NCI-H1092 (cell line): Measurements from ENCODE around the gene FOXL3.
"Not testable (repeated sequence)": the region's sequence is repeated elsewhere in the genome, so short reads cannot be mapped to it uniquely, and the experiment has no call there.

Source experiments
- DNase-seq: peaks from one replicate; lab custom pipeline; 2025; lab: John Stamatoyannopoulos, UW

The FOXL3 gene

DNA sequence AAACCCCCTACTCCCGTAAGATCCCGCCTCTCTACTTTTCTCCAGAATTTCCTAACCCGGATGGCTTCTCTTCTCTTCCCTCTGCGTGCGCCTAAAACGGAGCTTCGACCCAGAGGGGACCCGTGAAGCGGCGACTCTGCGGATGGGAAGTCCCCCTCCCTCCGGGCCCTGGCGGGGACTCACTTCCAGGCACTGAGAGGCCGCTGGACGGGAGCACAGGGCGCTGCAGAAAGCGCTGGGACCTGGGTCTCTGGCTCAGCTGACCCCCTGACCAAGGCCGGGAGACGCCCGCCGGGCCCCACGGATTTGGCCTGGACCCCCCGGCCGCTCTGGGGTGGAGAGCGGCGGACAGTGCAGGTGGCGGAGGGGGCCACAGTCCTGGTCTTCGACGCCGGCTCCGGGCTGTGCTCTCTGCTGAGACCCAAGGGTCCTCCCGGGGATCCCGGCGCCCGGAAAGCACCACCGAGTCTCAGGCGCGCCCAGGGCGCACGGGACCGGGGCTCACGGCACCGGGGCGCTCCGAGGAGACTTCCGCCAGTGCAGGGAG lies 688 bp upstream of the FOXL3 start:
- no peak for DNase-seq

DNA sequence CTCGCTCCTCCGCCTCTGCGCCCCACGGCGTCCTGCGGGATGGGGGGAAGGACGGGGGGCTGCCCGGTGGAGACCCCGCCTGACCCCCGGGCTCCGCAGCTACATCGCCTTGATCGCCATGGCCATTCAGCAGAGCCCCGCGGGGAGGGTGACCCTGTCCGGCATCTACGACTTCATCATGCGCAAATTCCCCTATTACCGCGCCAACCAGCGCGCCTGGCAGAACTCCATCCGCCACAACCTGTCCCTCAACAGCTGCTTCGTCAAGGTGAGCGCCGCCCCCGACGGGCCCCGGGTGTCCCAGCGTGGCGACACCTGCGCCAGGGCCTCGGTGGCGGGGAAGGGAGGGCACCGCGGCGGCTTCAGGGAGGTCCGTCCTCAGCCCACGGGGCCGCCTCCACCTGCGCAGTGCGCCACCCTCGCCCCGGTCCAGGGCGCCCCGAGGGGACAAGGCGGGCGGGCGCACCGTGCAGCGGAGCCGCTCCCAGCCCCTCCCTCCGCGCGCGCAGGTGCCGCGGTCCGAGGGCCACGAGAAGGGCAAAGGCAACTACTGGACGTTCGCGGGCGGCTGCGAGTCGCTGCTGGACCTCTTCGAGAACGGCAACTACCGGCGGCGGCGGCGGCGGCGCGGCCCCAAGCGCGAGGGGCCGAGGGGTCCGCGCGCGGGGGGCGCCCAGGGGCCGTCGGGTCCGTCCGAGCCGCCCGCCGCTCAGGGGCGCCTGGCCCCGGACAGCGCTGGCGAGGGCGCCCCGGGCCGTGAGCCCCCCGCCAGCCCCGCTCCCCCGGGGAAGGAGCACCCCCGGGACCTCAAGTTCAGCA lies 793 bp downstream of the FOXL3 start:
- no peak for DNase-seq

DNA sequence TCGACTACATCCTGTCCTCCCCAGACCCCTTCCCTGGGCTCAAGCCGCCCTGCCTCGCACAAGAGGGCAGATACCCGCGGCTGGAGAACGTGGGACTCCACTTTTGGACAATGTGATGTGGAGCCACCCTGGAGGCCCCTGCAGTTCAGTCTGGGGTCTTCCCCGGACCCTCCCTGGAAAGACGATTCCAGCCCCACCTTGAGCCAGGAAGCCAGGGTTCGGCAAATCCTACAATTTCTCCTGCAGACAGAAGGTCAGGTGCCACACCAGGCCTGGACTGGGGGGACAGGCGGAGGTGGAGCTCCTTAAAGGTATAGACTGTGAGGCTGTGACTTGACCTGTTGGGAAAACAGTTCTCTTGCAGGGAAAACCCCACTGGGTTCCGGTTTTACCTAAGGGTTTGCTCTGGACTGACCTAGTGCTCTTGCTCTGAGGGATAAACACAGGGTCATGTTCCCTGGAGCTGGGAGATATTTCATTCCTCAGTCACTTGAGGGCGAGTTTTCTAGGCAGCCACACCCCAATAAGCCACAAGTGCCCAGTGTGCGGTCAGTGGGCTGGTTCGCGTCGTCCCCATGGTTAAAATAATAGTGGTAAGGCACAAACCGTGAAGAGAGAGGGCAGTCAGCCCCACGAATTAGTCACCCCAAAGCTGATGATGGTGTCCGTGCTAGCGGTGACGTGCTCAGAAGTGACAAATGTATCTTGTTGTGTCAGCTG lies 1.6 kb downstream of the FOXL3 start:
- no peak for DNase-seq

- no peak for DNase-seq
Observed at GRCh38 chr7:292226-292625, 2.3 kb downstream of the FOXL3 start.

GRCh38 chr7:292826-293225 lies 2.9 kb downstream of the FOXL3 start:
- no peak for DNase-seq

- no peak for DNase-seq
Observed at GRCh38 chr7:293681-294439, 3.9 kb downstream of the FOXL3 start.

- no peak for DNase-seq
Observed at GRCh38 chr7:294440-295154, 4.6 kb downstream of the FOXL3 start.

DNA sequence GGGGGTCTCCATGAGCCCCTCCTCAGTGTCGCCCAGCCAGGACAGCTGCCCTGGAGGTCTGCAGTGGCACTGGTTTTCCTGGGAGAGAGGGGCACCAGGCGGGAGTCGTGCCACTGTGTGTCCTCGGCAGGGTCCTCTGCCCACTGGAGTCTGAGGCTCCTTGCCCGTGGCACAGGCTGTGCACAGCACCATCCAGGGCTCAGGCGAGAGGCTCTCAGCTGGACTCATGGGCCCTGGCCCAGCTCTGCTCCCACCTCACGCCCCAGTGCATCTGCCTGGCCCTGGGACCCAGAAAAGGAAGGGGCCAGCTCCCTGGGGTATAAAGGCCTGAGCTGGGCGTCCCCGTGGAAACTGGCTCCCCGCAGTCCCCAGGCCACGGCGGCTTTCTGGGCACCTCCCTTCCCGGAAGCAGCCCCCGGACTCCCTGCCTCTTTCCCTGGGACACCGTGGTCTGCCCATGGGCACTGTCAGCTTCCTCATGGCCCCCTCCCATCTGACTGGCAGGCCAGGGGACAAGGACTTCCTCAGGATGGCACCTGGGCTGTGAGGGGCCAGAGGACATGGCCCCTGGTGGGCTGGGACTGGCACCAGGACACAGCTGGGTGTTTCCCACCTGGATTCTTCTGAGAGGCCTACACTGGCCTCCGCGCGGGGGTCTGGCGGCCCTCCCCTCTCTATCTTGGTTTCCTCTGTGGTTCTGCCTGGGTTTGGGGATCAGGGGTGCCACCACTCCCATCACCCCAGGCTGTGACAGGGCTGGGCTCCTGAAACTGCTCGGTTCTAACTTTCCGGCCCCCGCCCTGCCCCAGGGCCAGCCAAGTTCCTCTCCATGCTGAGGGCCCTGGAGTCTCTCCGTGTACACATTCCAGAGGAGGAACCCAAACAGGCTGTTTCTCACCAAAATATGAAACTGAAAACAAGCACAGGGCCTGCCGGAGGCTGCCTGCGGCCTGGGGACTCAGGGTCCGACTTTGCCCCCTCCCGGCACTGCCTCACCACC lies 5.5 kb downstream of the FOXL3 start:
- no peak for DNase-seq

DNA sequence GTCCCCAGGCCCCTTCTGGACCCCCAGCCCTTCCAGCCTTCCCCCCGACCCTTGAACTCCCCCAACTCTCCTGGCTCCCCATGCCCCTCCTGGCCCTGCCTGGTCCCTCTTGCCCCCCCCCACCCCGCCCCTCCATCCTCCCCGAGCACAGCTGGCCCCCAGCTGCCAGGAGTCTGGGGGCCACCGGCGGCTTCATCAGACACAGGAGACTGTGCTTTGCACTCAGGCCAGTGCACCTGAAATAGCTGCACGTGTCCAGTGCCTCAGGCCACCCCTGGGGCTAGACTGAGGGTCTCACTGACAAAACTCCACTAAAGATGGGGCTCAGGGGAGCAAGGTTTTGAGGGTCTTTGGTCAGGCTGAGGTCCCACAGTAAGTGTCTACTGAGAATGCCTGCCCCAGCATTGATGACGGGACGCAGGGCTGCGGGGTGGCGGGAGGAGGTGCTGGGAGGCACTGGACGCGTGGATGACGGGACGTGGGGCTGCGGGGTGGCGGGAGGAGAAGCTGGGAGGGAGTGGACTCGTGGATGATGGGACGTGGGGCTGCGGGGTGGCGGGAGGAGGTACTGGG lies 6.5 kb downstream of the FOXL3 start:
- no peak for DNase-seq

- DNase-seq: not testable (repeated sequence)
Observed at GRCh38 chr7:297141-297540, 7.2 kb downstream of the FOXL3 start.

DNA sequence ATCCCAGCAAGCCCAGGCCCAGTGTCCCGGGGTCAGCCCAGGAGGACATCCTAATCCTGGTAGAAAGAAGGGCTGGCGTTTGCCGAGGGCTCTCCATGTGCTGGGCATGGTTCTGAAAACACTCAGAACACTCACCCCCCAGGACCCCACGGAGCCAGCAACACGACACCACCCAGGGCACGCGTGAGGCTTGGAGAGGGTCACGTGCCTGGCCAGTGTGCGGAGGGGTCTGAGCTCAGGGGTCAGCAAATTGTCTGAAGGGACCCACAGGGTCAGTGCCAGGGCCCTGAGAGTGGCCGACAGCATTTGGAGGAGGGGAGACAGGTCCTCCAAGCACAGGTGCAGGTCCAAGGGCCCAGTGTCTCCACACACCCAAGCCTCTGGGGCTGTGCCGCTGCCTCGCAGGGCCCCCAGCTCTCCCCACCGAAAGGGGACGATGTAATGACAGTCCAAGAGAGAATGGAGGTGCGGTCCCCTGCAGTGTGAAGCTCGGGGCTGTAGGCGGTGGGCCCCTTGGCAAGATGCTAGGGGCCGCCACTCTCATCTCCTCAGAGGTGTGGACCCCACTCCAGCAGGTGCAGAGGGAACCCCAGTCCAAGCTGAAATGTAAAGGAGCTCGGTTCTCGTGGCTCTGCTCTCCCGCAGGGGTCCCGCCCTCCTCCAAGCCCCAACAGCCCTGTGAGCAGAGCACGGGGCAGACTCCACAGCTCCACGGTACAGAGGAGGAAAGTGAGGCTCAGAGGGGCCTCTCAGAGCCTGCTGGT lies 7.8 kb downstream of the FOXL3 start:
- DNase-seq: no peak

DNA sequence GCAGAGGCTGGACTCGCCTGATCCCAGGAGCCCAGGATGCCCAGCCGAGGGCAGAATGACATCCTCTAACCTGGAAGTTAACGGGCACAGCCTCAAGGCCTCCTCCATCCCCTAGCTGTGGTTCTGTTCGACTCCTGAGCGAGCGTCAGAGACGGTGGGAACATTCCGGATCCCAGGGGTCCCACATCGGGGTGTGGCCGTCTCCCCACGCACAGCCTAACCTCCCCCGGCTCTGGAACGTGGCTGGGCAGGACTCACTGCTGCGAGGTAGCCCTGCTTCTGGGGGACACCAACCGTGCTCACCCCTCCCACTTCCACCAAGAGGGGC lies 8.4 kb downstream of the FOXL3 start:
- no peak for DNase-seq

DNA sequence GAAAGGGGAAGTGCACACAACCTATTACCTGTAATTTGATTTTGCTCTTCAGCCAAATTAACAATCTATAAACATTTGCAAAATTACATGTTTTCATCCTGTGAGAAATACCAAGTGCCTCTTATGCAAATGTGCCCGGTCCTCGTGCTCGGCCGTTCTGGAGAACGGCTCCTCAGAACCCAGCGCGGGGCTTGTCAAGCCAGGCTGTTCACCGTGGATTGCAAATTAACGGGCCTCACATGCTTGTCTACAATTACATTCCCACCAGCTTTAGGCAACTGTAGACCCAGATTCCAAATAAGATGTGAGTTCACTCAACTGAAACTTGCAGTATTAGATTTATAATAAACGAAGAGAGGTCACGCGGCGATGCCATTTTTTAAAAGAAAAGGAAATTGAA lies 8.8 kb downstream of the FOXL3 start:
- DNase-seq: no peak

DNA sequence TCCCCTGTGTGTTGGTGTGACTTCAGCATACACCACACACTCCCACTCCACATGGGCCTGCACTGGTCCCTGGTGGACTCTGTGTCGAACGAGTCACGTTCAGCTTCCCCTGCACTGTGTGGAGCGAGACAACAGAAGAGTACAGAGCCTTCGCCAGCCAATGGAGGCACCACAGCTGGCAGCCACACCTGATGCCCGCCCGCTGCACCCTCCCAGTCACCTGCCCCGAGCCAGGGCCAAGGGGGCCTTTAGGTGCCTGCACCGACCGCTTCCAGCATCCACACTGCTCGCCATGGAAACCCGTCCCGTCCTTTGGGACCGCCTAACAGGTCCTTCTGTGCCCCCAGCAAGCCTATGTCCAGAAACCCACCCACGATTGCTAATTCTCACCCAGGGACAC lies 9.2 kb downstream of the FOXL3 start:
- DNase-seq: no peak

DNA sequence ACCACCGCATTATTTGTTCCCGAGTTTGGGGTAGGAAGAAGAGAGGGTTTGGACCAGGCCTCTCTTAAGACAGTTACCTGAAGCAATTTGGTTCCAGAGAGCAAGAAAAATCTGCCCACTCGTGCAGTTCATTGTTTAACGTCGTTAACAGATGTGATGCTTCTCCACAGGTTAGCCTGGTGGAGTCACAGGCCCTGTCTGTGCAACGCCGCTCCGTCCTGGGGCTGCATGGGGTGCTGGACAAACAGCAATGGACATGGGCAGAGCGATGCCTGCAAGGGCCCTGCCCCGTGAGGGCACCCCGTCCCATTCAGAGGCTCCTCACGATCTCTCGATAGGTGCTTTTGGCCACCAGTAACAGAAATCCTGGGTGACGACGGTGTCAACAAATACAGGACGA lies 9.7 kb downstream of the FOXL3 start:
- DNase-seq: no peak

GRCh38 chr7:300048-300447 lies 10.1 kb downstream of the FOXL3 start:
- no peak for DNase-seq

DNA sequence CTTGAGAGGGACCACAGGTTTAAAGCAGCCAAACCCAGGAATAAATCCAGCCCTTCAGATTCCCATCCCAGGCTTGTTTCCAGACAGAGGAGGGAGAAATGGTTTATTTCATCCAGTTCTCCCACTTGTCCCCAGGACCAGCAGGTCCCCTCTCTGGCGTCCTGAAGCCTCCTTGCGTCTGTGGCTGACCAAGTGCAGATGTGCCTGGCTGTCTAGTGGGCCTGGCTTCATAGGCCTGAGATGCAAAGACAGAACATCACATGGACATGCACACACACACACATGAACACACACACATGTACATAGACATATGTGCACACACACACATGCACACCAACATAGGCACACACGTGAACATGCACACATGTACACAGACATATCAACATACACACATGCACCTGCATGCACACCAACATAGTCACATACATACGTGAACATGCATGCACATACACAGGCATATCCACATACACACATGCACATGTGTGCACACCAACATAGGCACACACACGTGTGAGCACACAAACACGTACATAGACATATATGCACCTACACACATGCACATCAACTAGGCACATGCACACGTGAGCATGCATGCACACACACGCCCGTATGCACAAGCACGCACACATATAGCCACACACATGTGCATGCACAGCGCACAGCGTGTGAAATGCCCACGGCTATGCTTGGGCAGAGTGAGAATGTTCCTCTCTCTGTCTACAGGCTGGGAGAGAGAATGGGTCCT lies 10.7 kb downstream of the FOXL3 start:
- DNase-seq: no peak

GRCh38 chr7:301291-302053 lies 11.5 kb downstream of the FOXL3 start:
- no peak for DNase-seq
